NCI-H774 (cell line): ENCODE results near the gene PLXNA3.

Experiments used
- DNase-seq: peaks from one replicate; lab custom pipeline; 2025; lab: John Stamatoyannopoulos, UW

The PLXNA3 gene

DNA sequence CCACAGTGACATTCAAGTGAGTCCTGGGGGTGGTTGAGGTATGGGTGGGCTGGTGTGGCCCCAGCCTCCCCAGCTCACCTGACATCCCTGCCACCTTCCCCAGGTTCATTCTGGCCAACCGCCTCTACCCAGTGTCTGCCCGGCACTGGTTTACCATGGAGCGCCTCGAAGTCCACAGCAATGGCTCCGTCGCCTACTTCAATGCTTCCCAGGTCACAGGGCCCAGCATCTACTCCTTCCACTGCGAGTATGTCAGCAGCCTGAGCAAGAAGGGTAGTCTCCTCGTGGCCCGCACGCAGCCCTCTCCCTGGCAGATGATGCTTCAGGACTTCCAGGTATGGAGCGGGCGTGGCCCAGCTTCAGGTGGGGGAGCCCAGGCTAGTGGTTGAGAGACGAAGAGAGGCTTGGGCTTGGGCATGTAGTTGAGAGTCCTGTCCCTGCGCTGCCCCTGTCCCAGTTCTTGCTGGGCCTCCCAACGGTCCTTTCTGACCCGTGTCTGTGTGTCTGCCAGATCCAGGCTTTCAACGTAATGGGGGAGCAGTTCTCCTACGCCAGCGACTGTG lies 22.8 kb upstream of the PLXNA3 start:
- no peak for DNase-seq

- DNase-seq, result peak; percentile 45
These were observed 21.6 kb upstream of the PLXNA3 start for GRCh38 chrX:154436374-154436982.

GRCh38 chrX:154436983-154437752 lies 20.9 kb upstream of the PLXNA3 start, which contains the start of gene GDI1:
Gene GDI1 (plus strand): TSS chrX:154437154. CDS start chrX:154437255, 101 bp downstream.
- peak; percentile 45 for DNase-seq

DNA sequence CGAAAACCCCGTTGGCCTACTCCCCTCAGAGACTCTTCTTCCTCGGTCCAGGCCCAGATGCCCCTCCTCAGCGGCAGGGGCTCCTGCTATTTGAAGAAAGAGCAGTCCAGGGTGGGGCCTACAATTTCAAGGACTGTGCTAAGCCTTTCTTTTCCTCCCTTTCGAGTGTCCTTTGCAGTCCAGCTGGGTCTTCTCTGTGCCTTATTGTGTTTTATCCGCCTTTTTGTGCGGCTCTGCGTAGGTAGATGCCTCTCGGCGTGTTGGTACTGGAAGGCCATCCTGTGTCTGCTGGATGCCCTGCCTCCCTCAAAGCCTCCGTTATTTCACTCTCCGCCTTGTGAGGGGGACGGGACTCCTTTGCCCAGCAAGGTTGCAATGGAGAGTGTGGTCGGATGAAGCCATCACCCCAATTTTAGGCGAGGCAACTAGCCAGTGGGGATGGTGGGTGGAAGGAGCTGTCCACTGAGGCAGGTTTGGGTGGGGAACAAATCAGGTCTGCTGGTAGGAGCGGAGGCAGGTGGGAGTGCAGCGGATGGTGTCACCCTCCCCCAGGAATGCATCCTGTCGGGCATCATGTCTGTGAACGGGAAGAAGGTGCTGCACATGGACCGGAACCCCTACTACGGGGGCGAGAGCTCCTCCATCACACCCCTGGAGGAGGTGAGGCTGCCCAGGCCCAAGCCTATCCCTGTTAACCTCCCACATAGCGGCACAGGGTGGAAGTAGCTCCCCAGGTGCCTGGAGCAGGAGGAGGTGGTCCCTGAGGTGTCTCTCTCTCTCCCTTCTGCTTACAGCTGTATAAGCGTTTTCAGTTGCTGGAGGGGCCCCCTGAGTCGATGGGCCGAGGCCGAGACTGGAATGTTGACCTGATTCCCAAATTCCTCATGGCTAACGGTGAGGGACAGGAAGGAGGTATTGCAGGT lies 19.8 kb upstream of the PLXNA3 start:
- DNase-seq, result no peak

GRCh38 chrX:154439841-154440240 lies 18.2 kb upstream of the PLXNA3 start:
- no peak for DNase-seq

- no peak for DNase-seq
These were observed 17.3 kb upstream of the PLXNA3 start for GRCh38 chrX:154440623-154441357.

- DNase-seq, result no peak
These were observed 16.5 kb upstream of the PLXNA3 start for GRCh38 chrX:154441564-154441963.

- DNase-seq, result no peak
These were observed 15.9 kb upstream of the PLXNA3 start for GRCh38 chrX:154441984-154442707.

GRCh38 chrX:154443479-154443910 lies 14.6 kb upstream of the PLXNA3 start:
- no peak for DNase-seq

GRCh38 chrX:154443992-154444754 lies 13.9 kb upstream of the PLXNA3 start, which contains the start of gene FAM50A:
Gene FAM50A (plus strand): TSS chrX:154444141. CDS start chrX:154444236, 95 bp downstream.
- DNase-seq, result peak; percentile 57

DNA sequence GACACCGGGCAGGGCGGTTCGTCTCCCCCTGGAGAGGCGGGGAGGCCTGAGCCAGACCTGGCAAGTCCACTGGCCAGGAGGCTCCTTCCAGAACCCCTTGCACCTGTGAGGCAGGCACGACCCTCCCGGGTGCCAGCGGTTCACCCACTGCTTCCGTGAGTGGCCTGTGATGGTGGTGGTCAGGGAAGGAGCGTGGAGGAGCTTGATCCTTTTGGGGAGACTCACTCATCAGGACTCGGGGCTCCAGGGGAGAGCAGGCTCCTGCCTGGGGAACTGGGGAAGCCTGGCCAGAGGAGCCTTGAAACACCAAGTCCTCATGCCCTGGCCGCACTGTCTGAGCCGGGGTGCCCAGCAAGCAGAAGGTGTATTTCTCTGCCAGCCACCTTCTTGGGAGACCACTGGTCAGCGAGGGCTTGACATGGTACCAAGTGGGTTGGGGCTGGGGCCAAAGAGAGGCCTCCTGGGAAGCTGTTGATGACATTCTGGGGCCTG lies 13.3 kb upstream of the PLXNA3 start:
- no peak for DNase-seq

GRCh38 chrX:154445776-154446175 lies 12.3 kb upstream of the PLXNA3 start:
- DNase-seq, result no peak

GRCh38 chrX:154446430-154446829 lies 11.7 kb upstream of the PLXNA3 start:
- DNase-seq, result no peak

DNA sequence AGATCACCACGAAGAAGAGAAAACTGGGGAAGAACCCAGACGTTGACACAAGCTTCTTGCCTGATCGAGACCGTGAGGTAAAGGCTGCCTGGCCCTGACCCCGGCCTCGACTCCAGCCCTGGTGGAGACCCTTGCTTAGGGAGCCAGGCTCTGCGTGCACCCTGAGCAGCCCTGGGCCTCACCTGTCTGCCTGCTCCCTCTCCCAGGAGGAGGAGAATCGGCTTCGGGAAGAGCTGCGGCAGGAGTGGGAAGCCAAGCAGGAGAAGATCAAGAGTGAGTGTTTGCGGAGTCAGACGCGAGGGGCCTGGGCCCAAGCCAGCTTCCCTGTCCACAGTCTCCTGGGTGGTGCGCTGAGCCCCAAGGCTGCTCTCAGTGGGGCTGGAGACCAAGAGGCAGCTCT lies 9.6 kb upstream of the PLXNA3 start:
- DNase-seq, result no peak

GRCh38 chrX:154449618-154450017 lies 8.5 kb upstream of the PLXNA3 start:
- DNase-seq, result no peak

GRCh38 chrX:154450312-154450711 lies 7.8 kb upstream of the PLXNA3 start:
- DNase-seq, result no peak

GRCh38 chrX:154452823-154453222 lies 5.3 kb upstream of the PLXNA3 start:
- DNase-seq, result no peak

DNA sequence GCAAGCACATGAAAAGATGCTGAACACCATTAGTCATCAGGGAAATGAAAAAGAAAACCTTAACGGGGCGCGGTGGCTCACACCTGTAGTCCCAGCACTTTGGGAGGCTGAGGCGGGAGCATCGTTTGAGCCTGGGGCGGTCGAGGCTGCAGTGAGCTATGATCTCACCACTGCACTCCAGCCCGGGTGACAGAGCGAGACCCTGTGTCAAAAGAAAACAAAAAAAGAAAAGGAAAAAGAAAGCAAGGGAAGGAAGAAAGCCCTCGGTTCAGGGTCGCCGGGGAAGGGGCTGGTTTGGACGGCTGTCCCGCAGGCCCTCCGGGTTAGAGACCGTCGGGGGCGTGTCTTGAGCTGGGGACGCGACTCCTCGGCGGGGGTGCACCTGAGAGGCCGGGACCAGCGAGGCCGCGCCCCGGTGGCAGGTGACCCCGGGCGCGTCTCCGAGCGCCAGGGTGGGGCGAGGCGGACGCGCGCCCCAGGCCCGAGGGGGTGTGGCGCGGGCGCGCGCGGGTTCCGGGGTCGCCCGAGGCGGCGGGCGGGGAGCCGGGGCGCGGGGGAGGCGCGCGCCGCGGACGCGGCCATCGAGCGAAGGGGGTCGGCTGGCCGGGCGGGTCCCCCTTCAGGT lies 478 bp upstream of the PLXNA3 start:
- peak; percentile 69 for DNase-seq
